ENCODE measurements around the gene HAS3.

- no peak for TF ChIP-seq POLR2AphosphoS5 (IDR thresholded peaks at IDR 0.05; ENCODE audit: low read depth)
- TF ChIP-seq CTCF (IDR thresholded peaks at IDR 0.05; ENCODE audit: insufficient read depth, low read length), result no peak
- no peak for TF ChIP-seq GABPA (IDR thresholded peaks at IDR 0.05; ENCODE audit: low read depth)
These were observed 41.2 kb upstream of the HAS3 start for GRCh38 chr16:69064124-69064763.
